Nephron (organoid): ENCODE results near the gene ZNF432.
"Not testable (repeated sequence)": the region's sequence is repeated elsewhere in the genome, so short reads cannot be mapped to it uniquely, and the experiment has no call there.

Source experiments
- H3K27ac Mint-ChIP-seq, 3 experiments: 2 replicates each; pipeline ENCODE4 v1.8.0; 2020; ENCODE audit warnings: mixed read lengths in 3 of 3, mild to moderate bottlenecking in 2 of 3, moderate library complexity in 1 of 3
- H3K27me3 Mint-ChIP-seq: 2 replicates; pipeline ENCODE4 v1.8.0; 2021; ENCODE audit warnings: low read depth, mild to moderate bottlenecking, moderate library complexity, mixed read lengths
- H3K36me3 Mint-ChIP-seq: 2 replicates; pipeline ENCODE4 v1.8.0; 2020; ENCODE audit warnings: low read depth, mixed read lengths
- H3K4me1 Mint-ChIP-seq: 2 replicates; pipeline ENCODE4 v1.8.0; 2020; ENCODE audit warnings: mixed read lengths
- H3K4me3 Mint-ChIP-seq, 3 experiments: 2 replicates each; pipeline ENCODE4 v1.8.0; 2020; ENCODE audit warnings: mild to moderate bottlenecking in 3 of 3, mixed read lengths in 3 of 3, moderate library complexity in 2 of 3
- H3K9me3 Mint-ChIP-seq: 2 replicates; pipeline ENCODE4 v1.8.0; 2020; ENCODE audit warnings: mixed read lengths
- CTCF ChIP-seq, 3 experiments: fragments of 200-600 bp; sonication (generic); IDR thresholded peaks; one replicate each; pipeline ENCODE4 v1.5.0; 2021; ENCODE audit warnings: antibody characterized with exemption in 3 of 3; ENCODE audit not compliant: unreplicated experiment in 3 of 3

Gene ZNF432

GRCh38 chr19:52034051-52034728 lies 14.4 kb downstream of the ZNF432 start:
- Mint-ChIP-seq H3K27me3 (no peaks in the 10 kb centered on the region), H3K36me3 (peaks cover 96% of the 10 kb centered on the region), H3K4me1 (no peaks in the 10 kb centered on the region), H3K9me3 (peaks cover 78% of the 10 kb centered on the region), H3K27ac (no peak overlapping the region), H3K4me3 (no peak overlapping the region)
- no peak for TF ChIP-seq CTCF (IDR thresholded peaks at IDR 0.05; ENCODE audit: unreplicated experiment in 3 of 3)

- no peak for TF ChIP-seq CTCF (IDR thresholded peaks at IDR 0.05; ENCODE audit: unreplicated experiment in 3 of 3)
- peaks cover 93% of the 10 kb centered on the region for H3K36me3 Mint-ChIP-seq
- H3K27me3 Mint-ChIP-seq = no peaks in the 10 kb centered on the region
- peaks cover 71% of the 10 kb centered on the region for H3K9me3 Mint-ChIP-seq
- H3K27ac Mint-ChIP-seq = peak overlapping the region; percentile 91 to 100 (median 99)
- peaks cover 19% of the 10 kb centered on the region for H3K4me1 Mint-ChIP-seq
- peak overlapping the region; percentile 89 to 98 (median 92) for H3K4me3 Mint-ChIP-seq
These were observed 19.9 kb downstream of the ZNF432 start for GRCh38 chr19:52028780-52029123.

- H3K4me3 Mint-ChIP-seq = peak within 1 kb of the TSS; percentile 89 to 98 (median 92)
- peaks cover 71% of the 10 kb centered on the region for H3K9me3 Mint-ChIP-seq
- peaks cover 19% of the 10 kb centered on the region for H3K4me1 Mint-ChIP-seq
- peaks cover 93% of the 10 kb centered on the region for H3K36me3 Mint-ChIP-seq
- no peaks in the 10 kb centered on the region for H3K27me3 Mint-ChIP-seq
- TF ChIP-seq CTCF (IDR thresholded peaks at IDR 0.05; ENCODE audit: unreplicated experiment in 3 of 3) = no peak
- H3K27ac Mint-ChIP-seq = peak within 1 kb of the TSS; percentile 91 to 100 (median 99)
These were observed 20.4 kb downstream of the ZNF432 start, which contains the start of gene ZNF614 for GRCh38 chr19:52028027-52028779. Gene ZNF614 (minus strand): TSS chr19:52028379. CDS start chr19:52025745, 2,634 bp downstream.

DNA sequence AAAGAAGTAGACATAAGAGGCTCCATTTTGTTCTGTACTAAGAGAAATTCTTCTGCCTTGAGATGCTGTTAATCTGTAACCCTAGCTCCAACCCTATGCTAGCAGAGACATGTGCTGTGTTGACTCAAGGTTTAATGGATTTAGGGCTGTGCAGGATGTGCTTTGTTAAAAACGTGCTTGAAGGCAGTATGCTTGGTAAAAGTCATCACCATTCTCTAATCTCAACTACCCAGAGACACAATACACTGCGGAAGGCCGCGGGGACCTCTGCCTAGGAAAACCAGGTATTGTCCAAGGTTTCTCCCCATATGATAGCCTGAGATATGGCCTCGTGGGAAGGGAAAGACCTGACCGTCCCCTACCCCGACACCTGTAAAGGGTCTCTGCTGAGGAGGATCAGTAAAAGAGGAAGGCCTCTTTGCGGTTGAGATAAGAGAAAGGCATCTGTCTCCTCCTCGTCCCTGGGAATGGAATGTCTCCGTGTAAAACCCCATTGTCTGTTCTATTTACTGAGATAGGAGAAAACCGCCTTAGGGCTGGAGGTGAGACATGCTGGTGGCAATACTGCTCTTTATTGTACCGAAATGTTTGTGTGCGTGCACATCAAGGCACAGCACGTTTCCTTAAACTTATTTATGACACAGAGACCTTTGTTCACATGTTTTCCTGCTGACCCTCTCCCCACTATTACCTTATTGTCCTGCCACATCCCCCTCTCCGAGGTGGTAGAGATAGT lies 22.2 kb downstream of the ZNF432 start:
- Mint-ChIP-seq H3K4me3 (peak overlapping the region; percentile 89 to 98 (median 92)), H3K4me1 (peaks cover 19% of the 10 kb centered on the region), H3K36me3 (peaks cover 91% of the 10 kb centered on the region), H3K9me3 (peaks cover 75% of the 10 kb centered on the region)
- not testable (repeated sequence) for H3K27me3 Mint-ChIP-seq, H3K27ac Mint-ChIP-seq

DNA sequence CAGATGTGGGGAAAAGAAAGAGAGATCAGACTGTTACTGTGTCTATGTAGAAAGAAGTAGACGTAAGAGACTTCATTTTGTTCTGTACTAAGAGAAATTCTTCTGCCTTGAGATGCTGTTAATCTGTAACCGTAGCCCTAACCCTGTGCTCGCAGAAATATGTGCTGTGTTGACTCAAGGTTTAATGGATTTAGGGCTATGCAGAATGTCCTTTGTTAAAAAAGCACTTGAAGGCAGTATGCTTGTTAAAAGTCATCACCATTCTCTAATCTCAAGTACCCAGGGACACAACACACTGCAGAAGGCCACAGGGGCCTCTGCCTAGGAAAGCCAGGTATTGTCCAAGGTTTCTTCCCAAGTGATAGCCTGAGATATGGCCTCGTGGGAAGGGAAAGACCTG lies 24.2 kb downstream of the ZNF432 start:
- Mint-ChIP-seq H3K4me1 (peaks cover 19% of the 10 kb centered on the region), H3K27ac (peak overlapping the region in 1 of 3 experiments; percentile 60), H3K36me3 (peaks cover 92% of the 10 kb centered on the region), H3K9me3 (peaks cover 79% of the 10 kb centered on the region), H3K4me3 (peak overlapping the region; percentile 34 to 53 (median 38))
- H3K27me3 Mint-ChIP-seq = not testable (repeated sequence)

DNA sequence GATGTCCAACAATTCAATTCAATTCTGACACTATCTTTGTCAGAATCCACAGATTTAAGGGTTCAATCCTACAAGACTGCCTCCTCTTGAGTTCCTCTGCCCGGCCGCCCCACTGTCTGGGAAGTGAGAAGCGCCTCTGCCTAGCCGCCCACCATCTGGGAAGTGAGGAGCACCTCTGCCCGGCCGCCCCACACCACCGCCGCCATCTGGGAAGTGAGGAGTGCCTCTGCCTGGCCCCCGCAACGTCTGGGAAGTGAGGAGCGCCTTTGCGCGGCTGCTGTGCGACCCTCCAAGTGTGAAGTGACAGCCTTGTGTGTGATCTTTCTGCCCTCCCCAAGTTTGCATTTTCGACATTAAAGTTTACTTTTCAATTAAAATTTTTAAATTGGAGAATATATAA lies 26.4 kb downstream of the ZNF432 start:
- Mint-ChIP-seq H3K36me3 (peaks cover 98% of the 10 kb centered on the region), H3K27ac (no peak overlapping the region), H3K4me1 (peaks cover 4% of the 10 kb centered on the region), H3K27me3 (no peaks in the 10 kb centered on the region), H3K9me3 (peaks cover 85% of the 10 kb centered on the region), H3K4me3 (no peak overlapping the region)
- no peak for TF ChIP-seq CTCF (IDR thresholded peaks at IDR 0.05; ENCODE audit: unreplicated experiment in 3 of 3)
